Neural progenitor cell (in vitro differentiated cells): ENCODE measurements around the gene ELF1.

ENCODE experiments used
- EZH2 ChIP-seq: fragments of 200-600 bp; sonication (generic); IDR thresholded peaks from 2 replicates; pipeline ENCODE4 v1.6.1; 2017; ENCODE audit warnings: antibody characterized with exemption, mild to moderate bottlenecking, moderate library complexity
- EZH2phosphoT487 ChIP-seq: fragments of 200-600 bp; sonication (generic); IDR thresholded peaks from 2 replicates; pipeline ENCODE4 v1.6.1; 2017; ENCODE audit warnings: antibody characterized with exemption
- TF ChIP-seq, protein P1 (sequence below): fragments of 200-600 bp; sonication (generic); IDR thresholded peaks from 2 replicates; pipeline ENCODE4 v1.5.1; 2017; ENCODE audit warnings: antibody characterized with exemption, mild to moderate bottlenecking

DNA sequence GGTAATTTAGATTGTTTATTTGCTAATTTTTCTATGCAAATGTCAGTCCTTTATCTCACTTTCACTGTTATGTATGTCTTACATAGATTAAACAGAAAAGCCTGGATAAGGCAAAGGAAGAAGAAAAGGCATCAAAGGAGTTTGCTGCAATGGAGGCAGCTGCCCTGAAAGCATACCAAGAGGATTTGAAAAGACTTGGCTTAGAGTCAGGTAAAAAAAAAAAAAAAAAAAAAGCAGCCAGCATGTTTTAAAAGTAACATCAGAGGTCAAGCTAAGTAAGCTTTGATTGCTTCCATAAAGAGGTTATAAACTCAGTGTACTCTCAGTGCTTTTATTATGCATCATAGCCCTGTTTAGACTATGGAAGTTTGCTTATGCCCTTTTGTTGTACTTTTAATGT is 46.0 kb upstream of the ELF1 start:
- TF ChIP-seq, protein P1, sequence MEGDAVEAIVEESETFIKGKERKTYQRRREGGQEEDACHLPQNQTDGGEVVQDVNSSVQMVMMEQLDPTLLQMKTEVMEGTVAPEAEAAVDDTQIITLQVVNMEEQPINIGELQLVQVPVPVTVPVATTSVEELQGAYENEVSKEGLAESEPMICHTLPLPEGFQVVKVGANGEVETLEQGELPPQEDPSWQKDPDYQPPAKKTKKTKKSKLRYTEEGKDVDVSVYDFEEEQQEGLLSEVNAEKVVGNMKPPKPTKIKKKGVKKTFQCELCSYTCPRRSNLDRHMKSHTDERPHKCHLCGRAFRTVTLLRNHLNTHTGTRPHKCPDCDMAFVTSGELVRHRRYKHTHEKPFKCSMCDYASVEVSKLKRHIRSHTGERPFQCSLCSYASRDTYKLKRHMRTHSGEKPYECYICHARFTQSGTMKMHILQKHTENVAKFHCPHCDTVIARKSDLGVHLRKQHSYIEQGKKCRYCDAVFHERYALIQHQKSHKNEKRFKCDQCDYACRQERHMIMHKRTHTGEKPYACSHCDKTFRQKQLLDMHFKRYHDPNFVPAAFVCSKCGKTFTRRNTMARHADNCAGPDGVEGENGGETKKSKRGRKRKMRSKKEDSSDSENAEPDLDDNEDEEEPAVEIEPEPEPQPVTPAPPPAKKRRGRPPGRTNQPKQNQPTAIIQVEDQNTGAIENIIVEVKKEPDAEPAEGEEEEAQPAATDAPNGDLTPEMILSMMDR = no peak
- TF ChIP-seq EZH2 = no peak
- TF ChIP-seq EZH2phosphoT487 = no peak
